HG03135 (cell line): Measurements from ENCODE around the gene DIAPH3.

ENCODE experiments used
- ATAC-seq: cut with Tn5 transposase; IDR thresholded peaks from one replicate; pipeline ENCODE4 v1.9.1; 2021; ENCODE audit warnings: mild to moderate bottlenecking, moderate library complexity; ENCODE audit not compliant: unreplicated experiment

DIAPH3 gene

DNA sequence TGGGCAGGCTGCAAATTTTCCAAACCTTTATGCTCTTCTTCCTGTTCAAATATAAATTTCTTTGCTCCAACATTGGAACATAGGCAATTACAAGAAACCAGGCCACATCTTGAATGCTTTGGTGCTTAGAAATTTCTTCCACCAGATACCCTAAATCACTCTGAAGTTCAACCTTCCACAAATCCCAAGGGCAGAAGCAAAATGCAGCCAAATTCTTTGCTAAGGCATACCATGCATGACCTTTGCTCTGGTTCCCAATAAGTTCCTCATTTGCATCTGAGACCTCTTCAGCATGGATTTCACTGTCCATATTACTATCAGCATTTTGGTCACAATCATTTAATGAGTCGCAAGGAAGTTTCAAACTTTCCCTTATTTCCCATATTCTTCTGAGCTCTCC lies 130.9 kb downstream of the DIAPH3 start:
- ATAC-seq = no peak

GRCh38 chr13:60028021-60028420 lies 135.7 kb downstream of the DIAPH3 start:
- no peak for ATAC-seq

DNA sequence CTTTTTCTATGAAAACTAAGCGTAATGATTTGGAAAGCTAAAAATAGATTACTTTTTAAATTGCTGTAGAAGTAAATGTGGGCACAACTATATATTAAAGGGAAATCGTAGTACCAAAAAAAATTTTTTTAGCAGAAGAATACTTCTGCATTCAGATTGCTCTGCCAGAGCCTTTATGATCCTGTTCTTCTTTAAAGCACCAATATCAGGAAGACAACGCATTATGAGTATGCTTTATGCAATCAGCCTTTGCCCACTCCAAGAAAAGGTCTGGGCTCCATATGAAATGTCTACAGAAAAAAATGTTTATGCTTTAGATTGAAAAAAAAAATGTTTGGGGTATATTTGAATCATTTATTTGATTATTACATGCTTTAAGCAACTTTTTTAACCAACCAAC lies 137.4 kb downstream of the DIAPH3 start:
- ATAC-seq = no peak

DNA sequence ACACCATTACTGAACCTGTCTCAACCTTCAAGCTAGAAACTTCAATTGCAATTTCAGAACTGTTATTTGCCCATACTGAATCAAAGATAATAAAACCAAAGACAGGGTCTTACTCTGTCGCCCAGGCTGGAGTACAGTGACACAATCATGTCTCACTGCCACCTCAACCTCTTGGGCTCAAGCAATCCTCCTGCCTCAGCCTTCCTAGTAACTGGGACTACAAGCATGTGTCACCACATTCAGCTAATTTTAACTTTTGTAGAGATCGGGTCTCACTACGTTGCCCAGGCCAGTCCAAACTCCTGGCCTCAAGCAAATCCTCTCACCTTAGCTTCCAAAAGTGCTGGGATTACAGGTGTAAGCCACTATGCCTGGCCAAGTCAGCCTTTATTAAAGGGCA lies 143.4 kb downstream of the DIAPH3 start:
- no peak for ATAC-seq

DNA sequence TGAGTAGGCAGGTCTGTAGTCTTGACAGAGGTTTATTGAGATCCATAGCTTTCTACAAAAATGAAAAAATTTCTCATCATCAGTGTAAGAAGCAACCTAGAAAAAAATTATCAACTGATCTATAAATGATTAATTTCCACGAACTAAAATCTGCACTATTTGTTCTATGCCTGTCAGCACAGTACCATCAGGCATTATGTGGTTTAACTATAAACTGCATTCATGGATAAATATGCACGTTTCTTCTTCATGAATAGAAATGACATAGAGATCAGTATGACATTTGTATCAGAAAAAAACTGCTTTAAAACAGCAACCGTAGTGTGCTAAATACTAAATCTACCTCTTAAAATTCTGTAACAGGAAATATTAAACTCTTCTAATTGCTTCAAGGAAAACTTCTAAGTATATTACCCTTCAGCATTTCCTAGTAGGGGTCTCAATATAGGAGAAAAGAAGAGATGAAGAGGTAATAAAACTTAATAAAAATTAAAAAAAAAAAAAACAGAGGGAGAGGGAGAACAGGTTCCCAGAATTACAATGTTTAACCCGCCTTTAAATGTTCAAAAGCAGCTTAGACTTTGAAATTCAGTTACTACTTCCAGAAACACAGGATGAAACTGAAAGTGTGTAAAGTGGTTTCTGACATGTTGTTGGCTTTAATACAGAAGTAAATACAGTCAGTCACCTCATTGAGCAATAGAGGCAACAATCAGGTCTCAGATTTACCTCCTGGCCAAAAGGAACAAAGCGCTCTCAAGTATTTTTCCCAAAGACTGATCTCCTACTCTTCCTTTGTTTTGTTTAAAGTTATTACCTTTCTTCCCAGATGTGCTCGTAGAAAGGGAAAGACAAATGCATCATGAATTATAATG lies 144.4 kb downstream of the DIAPH3 start:
- ATAC-seq = peak; percentile 83

DNA sequence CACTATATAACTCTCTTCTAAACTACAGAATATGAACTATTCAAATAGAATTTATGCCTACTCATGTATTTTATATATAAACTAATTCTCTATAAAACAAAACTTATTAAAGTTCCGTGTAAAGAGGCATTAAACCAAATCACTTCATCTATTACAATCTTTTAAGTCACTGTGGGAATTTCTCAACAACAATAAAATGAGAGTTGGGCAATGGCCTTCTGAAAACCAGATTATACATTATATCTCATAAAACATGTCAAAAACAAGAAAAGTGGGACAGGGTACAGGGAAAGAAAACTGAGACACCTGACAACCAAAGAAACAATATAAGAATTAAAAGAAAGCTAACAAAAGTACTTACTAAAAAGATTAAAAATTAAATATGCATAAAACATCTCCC lies 145.2 kb downstream of the DIAPH3 start:
- ATAC-seq = no peak

DNA sequence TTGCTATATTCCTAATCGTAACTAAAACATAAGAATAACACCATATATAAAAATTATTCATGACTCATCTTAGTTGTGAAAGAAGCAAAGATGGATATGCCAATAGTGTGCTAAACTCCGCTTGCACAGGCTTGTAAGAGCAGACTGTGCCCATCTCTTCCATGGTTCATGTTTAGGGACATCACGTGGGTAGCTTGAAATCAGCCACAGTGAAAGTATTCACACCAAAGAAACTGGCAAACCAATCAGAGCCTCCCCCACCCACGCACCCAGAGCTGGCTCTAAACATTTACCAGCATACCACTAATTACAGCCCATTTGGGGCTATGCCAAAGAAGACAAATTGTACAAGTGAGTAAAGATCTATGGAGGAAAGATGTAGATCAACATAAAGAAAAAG lies 147.5 kb downstream of the DIAPH3 start:
- ATAC-seq = no peak

DNA sequence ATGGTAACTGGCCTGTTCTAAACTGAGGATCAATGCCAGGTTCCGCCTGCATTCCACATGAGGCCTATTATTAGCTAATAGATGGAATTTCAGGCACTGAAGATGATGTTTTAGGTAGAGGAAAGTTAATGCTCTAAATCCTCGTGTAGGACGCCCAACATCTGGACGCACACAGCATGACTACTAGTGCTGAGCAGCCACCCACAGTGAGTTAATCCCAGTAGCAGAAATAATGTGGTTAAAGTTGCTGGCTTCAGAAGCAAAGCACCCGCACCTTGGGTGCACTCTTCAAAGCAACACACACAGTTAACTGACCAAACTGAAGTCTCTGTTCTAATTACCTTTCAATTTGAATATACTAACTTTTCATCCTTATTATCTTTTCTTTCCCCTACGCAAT lies 150.6 kb downstream of the DIAPH3 start:
- no peak for ATAC-seq

DNA sequence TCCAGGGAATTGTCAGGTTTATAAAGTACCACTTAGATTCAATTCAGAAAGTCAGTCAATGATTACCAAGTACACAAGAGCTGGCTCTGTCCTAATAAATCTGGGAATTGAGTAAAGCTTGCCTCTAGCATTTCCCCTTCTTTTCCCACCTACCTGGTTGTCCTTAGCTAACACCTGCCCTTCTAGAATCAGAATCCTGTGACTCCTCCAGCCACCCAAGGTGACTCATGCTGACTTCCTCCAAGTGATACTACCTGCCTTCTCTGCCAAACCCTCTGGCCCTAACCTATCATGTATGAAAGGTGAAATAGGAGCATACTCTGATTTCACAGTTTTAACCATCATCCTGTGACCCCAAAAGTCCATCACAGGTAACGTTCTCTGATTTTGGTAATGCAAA lies 151.2 kb downstream of the DIAPH3 start:
- ATAC-seq = no peak

DNA sequence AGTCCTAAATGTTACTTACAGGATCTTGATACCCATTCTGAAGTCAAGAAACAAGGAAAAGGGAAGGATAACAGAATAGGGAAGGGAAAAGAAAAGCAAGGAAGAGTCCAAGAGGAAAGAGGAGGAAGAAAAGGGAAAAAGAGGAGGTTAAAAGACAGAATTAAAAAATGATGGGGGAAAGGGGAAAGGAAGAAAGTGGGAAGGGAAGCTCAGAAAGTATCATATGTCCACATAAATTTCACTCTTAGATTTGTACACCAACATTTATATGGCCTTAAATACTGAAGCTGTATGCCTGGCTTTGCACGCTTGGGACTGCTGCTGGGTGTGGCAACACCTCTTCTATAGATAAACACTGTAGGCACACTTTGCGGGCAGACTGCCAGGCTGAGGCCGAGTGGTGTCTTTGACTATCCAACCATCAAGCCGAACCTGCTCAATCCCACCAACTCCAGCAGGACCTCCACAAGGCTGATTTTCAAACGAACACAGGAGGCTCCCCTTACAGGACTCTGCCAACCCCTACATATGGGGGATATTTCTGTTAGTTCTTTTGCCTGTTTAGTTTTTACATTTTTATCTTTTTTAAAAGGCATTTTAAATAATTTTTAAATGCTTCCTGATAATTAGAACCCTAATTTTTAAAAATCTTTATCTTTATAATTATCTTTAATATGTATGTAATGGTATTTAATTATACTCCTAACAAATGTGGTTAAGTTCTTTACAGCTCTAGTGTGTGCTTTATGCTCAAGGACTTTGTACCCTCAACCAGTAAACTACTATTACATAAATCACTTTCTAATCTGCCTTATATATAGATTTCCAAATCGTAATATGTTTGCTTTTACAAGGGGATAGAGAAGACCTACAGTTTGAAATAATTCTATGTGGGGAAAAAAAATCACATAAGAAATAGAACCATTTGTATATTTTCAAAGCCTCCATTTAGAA lies 154.2 kb downstream of the DIAPH3 start:
- no peak for ATAC-seq

DNA sequence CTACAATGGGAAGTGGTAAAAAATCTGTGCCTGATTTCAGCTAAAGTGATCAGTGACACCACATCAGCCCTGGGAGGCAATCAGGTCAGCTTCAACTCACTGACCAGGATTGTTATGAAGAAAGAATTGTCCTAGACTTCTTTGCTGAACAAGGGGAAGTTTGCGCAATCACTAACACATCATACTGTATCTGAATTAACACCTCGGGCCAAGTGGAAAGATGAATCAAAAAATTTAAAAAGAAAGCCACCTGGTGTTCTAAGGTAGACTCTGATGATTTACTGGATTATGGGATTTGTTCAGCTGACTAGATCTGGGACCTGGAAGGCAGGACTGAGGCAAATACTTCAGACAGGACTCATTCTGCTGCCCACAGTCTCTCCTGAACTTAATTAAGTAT lies 161.8 kb downstream of the DIAPH3 start:
- ATAC-seq = no peak

GRCh38 chr13:60000976-60001375 lies 162.8 kb downstream of the DIAPH3 start:
- ATAC-seq = no peak

DNA sequence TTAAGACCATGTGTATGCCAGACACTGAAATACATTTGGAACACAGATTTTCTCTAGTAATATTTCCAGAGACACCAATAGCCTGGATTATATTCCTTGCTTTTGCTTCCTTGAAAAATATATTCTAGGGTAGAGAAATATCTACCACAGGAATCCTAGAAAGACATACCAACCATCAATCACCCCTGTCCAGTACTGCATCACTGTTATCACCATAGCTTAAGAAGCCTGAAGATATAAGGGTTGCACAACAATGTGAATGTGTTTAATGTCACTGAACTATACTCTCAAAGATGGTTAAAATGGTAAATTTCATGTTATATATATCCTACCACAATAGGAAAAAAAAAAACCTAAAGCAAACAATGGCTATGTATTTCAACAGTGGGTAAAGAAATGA lies 163.6 kb downstream of the DIAPH3 start:
- ATAC-seq = no peak

- no peak for ATAC-seq
Observed at GRCh38 chr13:59997976-59998375, 165.8 kb downstream of the DIAPH3 start.

GRCh38 chr13:59996461-59996980 lies 167.2 kb downstream of the DIAPH3 start:
- ATAC-seq = no peak

DNA sequence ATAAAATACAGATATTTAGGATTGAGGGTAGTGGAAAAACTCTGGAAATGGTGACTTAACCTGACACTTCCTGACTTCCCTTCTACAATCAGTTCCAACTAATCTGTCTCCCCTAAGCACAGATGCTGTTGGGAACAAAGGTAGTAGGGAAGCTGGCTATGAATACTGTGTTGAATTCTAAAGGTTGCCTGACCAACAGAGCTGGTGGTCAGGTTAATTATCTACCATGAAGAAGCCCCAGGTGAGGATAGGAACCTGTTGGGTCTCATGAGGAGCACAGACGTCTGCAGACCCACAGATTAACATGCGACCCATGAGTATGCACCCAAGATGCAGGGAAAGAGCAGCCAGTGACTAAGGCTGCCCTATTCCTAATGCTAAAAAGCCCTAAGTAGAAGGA lies 172.3 kb downstream of the DIAPH3 start:
- ATAC-seq = no peak

DNA sequence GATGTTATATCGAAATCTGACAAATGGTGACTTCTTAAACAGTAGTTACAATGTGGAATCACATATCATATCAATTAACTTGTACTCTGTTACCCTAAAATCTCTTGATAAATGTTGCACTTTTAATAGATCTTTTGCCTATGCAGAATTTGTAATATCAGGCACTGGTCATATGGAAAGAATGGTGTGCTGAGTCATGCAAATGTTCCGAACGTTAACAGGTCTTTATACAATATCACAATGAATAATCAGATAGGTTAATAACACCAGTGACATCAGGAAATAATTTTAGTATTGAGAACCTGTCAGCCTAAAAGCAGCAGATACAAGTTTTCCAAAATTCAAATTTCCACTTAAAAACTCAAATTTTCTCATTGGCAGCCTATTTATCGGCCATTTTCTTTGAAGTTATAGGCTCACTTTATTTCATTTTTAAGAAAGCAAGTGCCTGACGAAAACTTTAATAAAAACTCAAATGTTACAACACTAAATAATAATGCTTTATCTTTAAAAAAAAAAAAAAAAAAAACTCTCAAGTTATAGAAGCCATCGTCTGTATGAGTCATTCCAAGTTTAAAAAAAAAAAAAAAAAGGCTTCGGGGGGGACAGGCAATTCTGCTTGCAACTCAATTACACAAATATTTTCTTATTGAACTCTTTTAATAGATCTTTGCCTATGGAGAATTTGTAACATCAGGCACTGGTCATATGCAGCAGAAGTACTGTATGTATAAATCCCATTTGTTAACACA lies 180.9 kb downstream of the DIAPH3 start:
- ATAC-seq = no peak

DNA sequence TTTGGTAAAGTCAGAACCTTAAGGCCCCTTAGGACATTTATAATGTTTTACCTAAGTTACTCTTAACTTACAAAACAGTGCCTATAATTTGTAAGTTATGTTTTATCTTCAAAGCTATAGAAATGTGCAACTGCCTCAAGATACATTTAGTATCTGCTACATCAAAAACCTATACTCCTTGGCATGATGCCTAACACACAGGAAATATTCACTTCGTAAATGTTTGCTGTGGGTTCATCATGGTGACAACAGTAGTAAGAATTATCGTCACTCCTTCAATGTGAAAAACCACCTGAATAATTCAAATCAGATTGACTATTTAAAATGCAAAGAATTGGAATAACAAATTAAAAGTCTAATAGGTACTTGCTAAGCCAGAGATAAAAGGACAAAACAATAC lies 184.1 kb downstream of the DIAPH3 start:
- ATAC-seq = no peak

- no peak for ATAC-seq
Observed at GRCh38 chr13:59978862-59979261, 184.9 kb downstream of the DIAPH3 start.

DNA sequence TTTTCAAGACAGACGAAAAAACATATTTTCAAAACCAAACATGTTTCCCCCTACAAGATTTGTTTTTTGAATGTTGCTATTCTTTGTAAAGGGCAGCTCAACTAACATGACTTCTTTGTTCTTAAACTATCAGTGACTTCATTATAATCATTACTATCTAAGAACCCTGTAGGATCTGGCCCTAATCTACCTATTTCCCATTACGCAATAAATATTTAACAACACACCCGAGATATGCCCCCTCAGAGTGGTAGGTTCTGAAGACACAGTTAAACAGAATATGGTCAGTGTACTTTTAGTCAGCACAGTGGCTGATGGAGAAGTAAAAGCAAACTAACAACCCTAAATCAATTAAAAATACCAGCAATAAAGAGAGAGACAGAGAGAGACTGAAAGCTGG lies 186.9 kb downstream of the DIAPH3 start:
- no peak for ATAC-seq
